SU-DHL-6 (cell line): ENCODE measurements around the gene SLC27A4.

Experiments
- H2AFZ ChIP-seq: fragments of 200-600 bp; sonication (generic); 2 replicates; pipeline ENCODE4 v1.6.1; 2014; ENCODE audit warnings: low read depth, mild to moderate bottlenecking, moderate library complexity, mixed read lengths, antibody characterized with exemption, low read length; ENCODE audit not compliant: severe bottlenecking
- H3F3A ChIP-seq: fragments of 200-600 bp; shearing (Covaris generic); 2 replicates; pipeline ENCODE4 v1.6.0; 2016; ENCODE audit warnings: antibody characterized with exemption, mild to moderate bottlenecking; ENCODE audit not compliant: insufficient read depth
- H3K27ac ChIP-seq: fragments of 200-600 bp; sonication (generic); 2 replicates; pipeline ENCODE4 v1.5.1; 2016; ENCODE audit warnings: low read depth, mild to moderate bottlenecking, low read length, moderate library complexity, mixed read lengths
- H3K27me3 ChIP-seq: fragments of 200-600 bp; sonication (generic), shearing (Covaris generic); 2 replicates; pipeline ENCODE4 v1.6.0; 2014; ENCODE audit warnings: mild to moderate bottlenecking, low read length
- H3K36me3 ChIP-seq: fragments of 200-600 bp; sonication (generic); 2 replicates; pipeline ENCODE4 v1.6.1; 2014; ENCODE audit warnings: mild to moderate bottlenecking, low read length, mixed read lengths
- H3K4me2 ChIP-seq: fragments of 300-600, 200-600 bp; shearing (Covaris generic), sonication (generic); 2 replicates; pipeline ENCODE4 v1.6.0; 2014; ENCODE audit warnings: low read length, low read depth, mild to moderate bottlenecking; ENCODE audit not compliant: poor library complexity, severe bottlenecking
- H3K4me3 ChIP-seq: fragments of 200-600 bp; sonication (generic); 2 replicates; pipeline ENCODE4 v1.5.1; 2014; ENCODE audit warnings: antibody characterized with exemption, low read length, mild to moderate bottlenecking, mixed read lengths; ENCODE audit not compliant: insufficient read depth, poor library complexity, severe bottlenecking
- H3K79me2 ChIP-seq: fragments of 200-600 bp; sonication (generic); 2 replicates; pipeline ENCODE4 v1.6.1; 2014; ENCODE audit warnings: mild to moderate bottlenecking, low read length, moderate library complexity; ENCODE audit not compliant: insufficient read depth
- H3K9ac ChIP-seq: fragments of 200-600 bp; sonication (generic); 2 replicates; pipeline ENCODE4 v1.7.0; 2014; ENCODE audit warnings: mild to moderate bottlenecking, low read length
- H3K9me2 ChIP-seq: fragments of 200-600 bp; sonication (generic); replicated peaks from 2 replicates; pipeline ENCODE4 v1.6.1; 2014; ENCODE audit warnings: low read length; ENCODE audit not compliant: insufficient read depth
- H3K9me3 ChIP-seq: fragments of 200-600 bp; sonication (generic); 2 replicates; pipeline ENCODE4 v1.6.1; 2014; ENCODE audit warnings: low read length, mixed read lengths; ENCODE audit not compliant: insufficient read depth
- H4K20me1 ChIP-seq: fragments of 200-600 bp; sonication (generic); 2 replicates; pipeline ENCODE4 v1.6.1; 2014; ENCODE audit warnings: low read depth, mild to moderate bottlenecking, antibody characterized with exemption, low read length, moderate library complexity, mixed read lengths
- CTCF ChIP-seq: fragments of 200-600 bp; sonication (generic); IDR thresholded peaks from one replicate; pipeline ENCODE4 v1.5.1; 2017; ENCODE audit warnings: antibody characterized with exemption, mild to moderate bottlenecking, low read length, moderate library complexity; ENCODE audit not compliant: insufficient read depth, poor library complexity, severe bottlenecking
- EZH2phosphoT487 ChIP-seq: fragments of 200-600 bp; sonication (generic), shearing (Covaris generic); conservative IDR thresholded peaks from 2 replicates; pipeline ENCODE4 v1.6.1; 2018; ENCODE audit warnings: mild to moderate bottlenecking, antibody characterized with exemption, low read length, moderate library complexity, mixed read lengths

The SLC27A4 gene

GRCh38 chr9:128309551-128309950 lies 30.8 kb upstream of the SLC27A4 start:
- TF ChIP-seq CTCF (no peak), EZH2phosphoT487 (no peak)
- H4K20me1 ChIP-seq, result no peaks in the 10 kb centered on the region

GRCh38 chr9:128310461-128310860 lies 29.9 kb upstream of the SLC27A4 start:
- Histone ChIP-seq H3F3A (no peaks in the 10 kb centered on the region), H3K9me3 (no peaks in the 10 kb centered on the region), H3K27ac (no peak overlapping the region), H3K9me2 (no peaks in the 10 kb centered on the region), H3K27me3 (no peaks in the 10 kb centered on the region), H3K4me2 (no peak overlapping the region), H3K4me3 (no peak overlapping the region), H3K79me2 (no peaks in the 10 kb centered on the region), H4K20me1 (no peaks in the 10 kb centered on the region), H3K36me3 (0 out of 2 replicates have a peak, but pooled peaks cover 3% of the 10 kb centered on the region), H2AFZ (no peak overlapping the region), H3K9ac (no peak overlapping the region)
- no peak for TF ChIP-seq EZH2phosphoT487
- TF ChIP-seq CTCF, result no peak

More at GRCh38 chr9:128309551-128309950, 30.8 kb upstream of the SLC27A4 start:
- Histone ChIP-seq H3F3A (no peaks in the 10 kb centered on the region), H3K4me2 (no peak overlapping the region), H3K9me3 (no peaks in the 10 kb centered on the region), H3K4me3 (no peak overlapping the region), H3K36me3 (0 out of 2 replicates have a peak, but pooled peaks cover 3% of the 10 kb centered on the region), H3K27ac (no peak overlapping the region), H3K9ac (no peak overlapping the region), H3K79me2 (no peaks in the 10 kb centered on the region), H3K27me3 (no peaks in the 10 kb centered on the region), H3K9me2 (no peaks in the 10 kb centered on the region), H2AFZ (no peak overlapping the region)

GRCh38 chr9:128314697-128315096 lies 25.6 kb upstream of the SLC27A4 start:
- no peak overlapping the region for H3K4me3 ChIP-seq
- no peak overlapping the region for H2AFZ ChIP-seq
- H3K27ac ChIP-seq, result no peak overlapping the region
- H4K20me1 ChIP-seq, result no peaks in the 10 kb centered on the region
- no peaks in the 10 kb centered on the region for H3K9me2 ChIP-seq
- no peaks in the 10 kb centered on the region for H3K79me2 ChIP-seq
- no peaks in the 10 kb centered on the region for H3K36me3 ChIP-seq
- no peak for TF ChIP-seq EZH2phosphoT487
- TF ChIP-seq CTCF, result no peak
- no peaks in the 10 kb centered on the region for H3K9me3 ChIP-seq
- no peaks in the 10 kb centered on the region for H3F3A ChIP-seq
- H3K4me2 ChIP-seq, result no peak overlapping the region
- H3K27me3 ChIP-seq, result no peaks in the 10 kb centered on the region
- H3K9ac ChIP-seq, result no peak overlapping the region
